ENCODE results near the gene PPP1R14C. TPM values are rescaled to one million over a fixed set of nuclear protein-coding genes. Genes with fewer than 3 reads are reported as not detected.

PPP1R14C gene
- total and polyA plus RNA-seq, 10 of the 15 experiments (the other 5 are each of a cell fraction or from before 2014, with no cell fraction given), result 0.07 to 1.6 (median 0.13) TPM; not detected in 4

GRCh38 chr6:150100745-150101144, 42.1 kb upstream of the PPP1R14C start:
- no peak for ATAC-seq
- Histone ChIP-seq H3K9ac (ENCODE audit: control insufficient read depth, insufficient read depth, low read length) (no peak overlapping the region), H2AFZ (ENCODE audit: control insufficient read depth, low read depth, low read length) (no peak overlapping the region), H4K20me1 (ENCODE audit: control insufficient read depth, insufficient read depth) (no peaks in the 10 kb centered on the region), H3K27me3 (replicated peaks in 1 of 2; ENCODE audit: control insufficient read depth in 2 of 2, insufficient read depth in 2 of 2, low read length in 1 of 2) (peaks cover 0 to 4% of the 10 kb centered on the region in 2 experiments; a peak in 2 of 4 replicates), H3K4me3 (no peak overlapping the region), H3K79me2 (ENCODE audit: control insufficient read depth, insufficient read depth, low read length) (no peaks in the 10 kb centered on the region), H3K36me3 (ENCODE audit: control insufficient read depth in 2 of 2, insufficient read depth in 2 of 2, low read length in 1 of 2) (no peaks in the 10 kb centered on the region), H3K27ac (ENCODE audit: control insufficient read depth, insufficient read depth) (no peak overlapping the region), H3K4me2 (ENCODE audit: control insufficient read depth, insufficient read depth) (no peak overlapping the region), H3K4me1 (ENCODE audit: control insufficient read depth, insufficient read depth, low read length) (no peaks in the 10 kb centered on the region), H3K9me3 (replicated peaks; ENCODE audit: control insufficient read depth, insufficient read depth, low read length) (no peaks in the 10 kb centered on the region)
- FAIRE-seq, result no peak
- BruUV-seq (replicated peaks), result no TSS peak
- intact Hi-C loops (cut with micrococcal nuclease; ENCODE audit: unreplicated experiment) (no loop called here), in situ Hi-C loops (cut with MboI) (no loop called here)
- POLR2A ChIA-PET, result no interaction called here
- CTCF ChIA-PET, result no interaction called here
- WGBS (ENCODE audit: insufficient coverage, insufficient replicate concordance, low lambda C conversion rate, missing lambda C conversion rate), result 51% methylated on average over 19 of the region's 19 CpGs
- RAD21 ChIA-PET (ENCODE audit: unreplicated experiment), result no interaction called here
- SMC1A ChIA-PET (ENCODE audit: uncharacterized antibody, unreplicated experiment), result no interaction called here
- TF ChIP-seq PKNOX1 (IDR thresholded peaks at IDR 0.05), result no peak
- TF ChIP-seq RCOR1 (conservative IDR thresholded peaks at IDR 0.05; ENCODE audit: low read depth, low read length), result no peak
- no peak for TF ChIP-seq JUNB (IDR thresholded peaks at IDR 0.05)
- TF ChIP-seq SMARCA5 (IDR thresholded peaks at IDR 0.05), result no peak
- no peak for TF ChIP-seq PRDM15 (CRISPR knock-in tag; IDR thresholded peaks at IDR 0.05)
- no peak for TF ChIP-seq ASH2L (IDR thresholded peaks at IDR 0.05; ENCODE audit: borderline replicate concordance, low read depth)
- TF ChIP-seq JUND (IDR thresholded peaks at IDR 0.05; ENCODE audit: low read depth, low read length), result no peak
- TF ChIP-seq BMI1 (IDR thresholded peaks at IDR 0.05; ENCODE audit: borderline replicate concordance), result no peak
- TF ChIP-seq POLR2AphosphoS5 (IDR thresholded peaks at IDR 0.05; ENCODE audit: low read length), result no peak
- DNase-seq (ENCODE audit: low read depth, low spot score), result no peak

Data from GM12878 (cell line).